ENCODE measurements around the gene CENPA.

CENPA gene

DNA sequence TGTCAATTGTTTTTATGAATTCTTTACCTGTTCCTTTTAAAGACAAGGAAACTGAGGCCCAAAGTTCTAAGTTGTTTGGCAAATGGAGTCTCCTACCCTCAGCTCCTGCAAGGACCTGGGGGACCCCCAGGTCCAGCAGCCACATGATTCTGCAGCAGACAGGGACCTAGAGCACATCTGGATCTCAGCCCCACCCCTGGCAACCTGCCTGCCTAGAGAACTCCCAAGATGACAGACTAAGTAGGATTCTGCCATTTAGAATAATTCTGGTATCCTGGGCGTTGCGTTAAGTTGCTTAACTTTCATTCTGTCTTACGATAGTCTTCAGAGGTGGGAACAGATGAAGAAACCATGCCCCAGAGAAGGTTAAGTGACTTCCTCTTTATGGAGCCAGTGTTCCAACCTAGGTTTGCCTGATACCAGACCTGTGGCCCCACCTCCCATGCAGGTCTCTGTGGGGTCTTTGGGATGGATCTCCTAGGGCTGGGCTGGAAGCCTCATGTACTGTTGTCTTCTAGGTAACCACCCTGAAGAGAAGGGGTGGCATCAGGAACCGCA lies 5.6 kb upstream of the CENPA start:
- Histone ChIP-seq H4K20me1 (ENCODE audit: insufficient read depth, low read length) (no peaks in the 10 kb centered on the region), H2AFZ (ENCODE audit: low read depth, low read length) (no peak overlapping the region), H3K27ac (ENCODE audit: low read length) (no peak overlapping the region), H3K4me1 (ENCODE audit: low read length) (peaks cover 5% of the 10 kb centered on the region; the same call in 1 of the 2 replicates), H3K36me3 (replicated peaks; ENCODE audit: low read depth, low read length) (peaks cover 18% of the 10 kb centered on the region), H3K79me2 (ENCODE audit: low read length) (no peaks in the 10 kb centered on the region), H3K27me3 (ENCODE audit: low read depth, low read length) (no peaks in the 10 kb centered on the region), H3K4me3 (ENCODE audit: low read length) (no peak overlapping the region), H3K4me2 (ENCODE audit: low read length) (no peak overlapping the region), H3K9ac (ENCODE audit: low read length) (no peak overlapping the region), H3K9me3 (ENCODE audit: insufficient read depth, low read length) (no peaks in the 10 kb centered on the region)
- no peak for TF ChIP-seq EZH2phosphoT487 (IDR thresholded peaks at IDR 0.05; ENCODE audit: low read depth)
- TF ChIP-seq, protein P1, sequence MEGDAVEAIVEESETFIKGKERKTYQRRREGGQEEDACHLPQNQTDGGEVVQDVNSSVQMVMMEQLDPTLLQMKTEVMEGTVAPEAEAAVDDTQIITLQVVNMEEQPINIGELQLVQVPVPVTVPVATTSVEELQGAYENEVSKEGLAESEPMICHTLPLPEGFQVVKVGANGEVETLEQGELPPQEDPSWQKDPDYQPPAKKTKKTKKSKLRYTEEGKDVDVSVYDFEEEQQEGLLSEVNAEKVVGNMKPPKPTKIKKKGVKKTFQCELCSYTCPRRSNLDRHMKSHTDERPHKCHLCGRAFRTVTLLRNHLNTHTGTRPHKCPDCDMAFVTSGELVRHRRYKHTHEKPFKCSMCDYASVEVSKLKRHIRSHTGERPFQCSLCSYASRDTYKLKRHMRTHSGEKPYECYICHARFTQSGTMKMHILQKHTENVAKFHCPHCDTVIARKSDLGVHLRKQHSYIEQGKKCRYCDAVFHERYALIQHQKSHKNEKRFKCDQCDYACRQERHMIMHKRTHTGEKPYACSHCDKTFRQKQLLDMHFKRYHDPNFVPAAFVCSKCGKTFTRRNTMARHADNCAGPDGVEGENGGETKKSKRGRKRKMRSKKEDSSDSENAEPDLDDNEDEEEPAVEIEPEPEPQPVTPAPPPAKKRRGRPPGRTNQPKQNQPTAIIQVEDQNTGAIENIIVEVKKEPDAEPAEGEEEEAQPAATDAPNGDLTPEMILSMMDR (IDR thresholded peaks at IDR 0.05; ENCODE audit: low read depth, low read length) = no peak

DNA sequence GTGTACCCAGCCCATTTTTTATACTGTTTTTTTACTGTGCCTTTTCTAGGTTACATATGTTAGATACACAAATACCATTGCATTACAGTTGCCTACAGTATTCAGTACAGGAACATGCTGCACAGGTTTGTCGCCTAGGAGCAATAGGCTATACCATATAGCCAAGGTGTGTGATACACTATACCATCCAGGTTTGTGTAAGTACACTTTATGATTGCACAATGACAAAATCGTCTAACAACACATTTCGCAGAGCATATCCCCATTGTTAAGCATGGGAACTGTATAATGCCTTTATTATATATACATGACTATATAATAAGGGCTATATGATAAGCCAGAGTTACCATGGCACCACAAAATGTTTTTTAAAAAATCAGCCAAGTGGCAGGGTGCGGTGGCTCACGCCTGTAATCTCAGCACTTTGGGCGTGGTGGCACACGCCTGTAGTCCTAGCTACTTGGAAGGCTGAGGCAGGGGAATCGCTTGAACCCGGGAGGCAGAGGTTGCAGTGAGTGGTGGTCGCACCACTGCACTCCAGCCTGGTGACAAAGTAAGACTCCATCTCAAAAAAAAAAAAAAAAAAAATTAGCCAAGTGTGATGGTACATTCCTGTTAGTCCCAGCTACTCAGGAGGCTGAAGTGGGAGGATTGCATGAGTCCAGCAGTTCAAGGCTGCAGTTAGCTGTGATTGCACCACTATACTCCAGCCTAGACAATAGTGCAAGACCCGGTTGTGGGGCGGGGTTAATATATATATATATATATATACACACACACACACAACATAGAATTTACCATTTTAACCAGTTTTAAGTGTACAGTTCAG lies 2.8 kb upstream of the CENPA start:
- H3K4me2 ChIP-seq (ENCODE audit: low read length) = no peak overlapping the region
- no peaks in the 10 kb centered on the region for H3K27me3 ChIP-seq (ENCODE audit: low read depth, low read length)
- TF ChIP-seq, protein P1 (IDR thresholded peaks at IDR 0.05; ENCODE audit: low read depth, low read length) = no peak
- TF ChIP-seq EZH2phosphoT487 (IDR thresholded peaks at IDR 0.05; ENCODE audit: low read depth) = no peak
- H3K4me3 ChIP-seq (ENCODE audit: low read length) = no peak overlapping the region
- H2AFZ ChIP-seq (ENCODE audit: low read depth, low read length) = no peak overlapping the region
- no peak overlapping the region for H3K27ac ChIP-seq (ENCODE audit: low read length)
- H4K20me1 ChIP-seq (ENCODE audit: insufficient read depth, low read length) = peaks cover 7% of the 10 kb centered on the region
- peaks cover 12% of the 10 kb centered on the region for H3K4me1 ChIP-seq (ENCODE audit: low read length)
- peaks cover 22% of the 10 kb centered on the region for H3K79me2 ChIP-seq (ENCODE audit: low read length)
- H3K36me3 ChIP-seq (replicated peaks; ENCODE audit: low read depth, low read length) = peaks cover 16% of the 10 kb centered on the region
- no peak overlapping the region for H3K9ac ChIP-seq (ENCODE audit: low read length)
- H3K9me3 ChIP-seq (ENCODE audit: insufficient read depth, low read length) = no peaks in the 10 kb centered on the region

DNA sequence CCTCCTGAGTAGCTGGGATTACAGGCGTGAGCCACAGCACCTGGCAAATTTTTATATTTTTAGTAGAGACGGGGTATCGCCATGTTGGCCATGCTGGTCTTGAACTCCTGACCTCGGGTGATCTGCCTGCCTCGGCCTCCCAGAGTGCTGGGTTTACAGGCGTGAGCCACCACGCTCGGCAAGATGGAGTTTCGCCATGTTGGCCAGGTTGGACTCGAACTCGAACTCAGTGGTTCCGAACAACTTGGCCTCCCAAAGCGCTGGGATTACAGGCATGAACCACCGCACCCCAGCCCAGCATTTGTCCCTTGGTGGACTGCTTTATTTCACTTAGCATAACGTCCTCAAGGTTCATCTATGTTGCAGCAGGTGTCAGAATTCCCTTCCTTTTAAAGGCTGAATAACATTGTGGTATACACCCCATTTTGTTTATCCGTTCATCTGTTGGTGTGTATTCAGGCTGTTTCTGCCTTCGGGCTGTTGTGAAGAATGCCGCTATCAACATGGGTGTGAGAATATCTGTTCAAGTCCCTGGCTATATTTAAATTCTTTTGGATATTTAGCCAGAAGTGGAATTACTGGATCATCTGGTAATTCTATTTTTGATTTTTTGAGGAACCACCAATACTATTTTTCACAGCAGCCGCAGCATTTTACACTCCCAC lies 1.2 kb upstream of the CENPA start:
- Histone ChIP-seq H3K4me2 (ENCODE audit: low read length) (peak overlapping the region; percentile 87), H3K4me3 (ENCODE audit: low read length) (peak overlapping the region; percentile 81), H3K79me2 (ENCODE audit: low read length) (peaks cover 38% of the 10 kb centered on the region), H2AFZ (ENCODE audit: low read depth, low read length) (0 out of 2 replicates have a peak overlapping the region, but pooled peaks have one; percentile 91), H3K9ac (ENCODE audit: low read length) (peak overlapping the region; percentile 64), H3K4me1 (ENCODE audit: low read length) (peaks cover 13% of the 10 kb centered on the region), H3K36me3 (replicated peaks; ENCODE audit: low read depth, low read length) (peaks cover 26% of the 10 kb centered on the region), H3K27ac (ENCODE audit: low read length) (no peak overlapping the region), H3K27me3 (ENCODE audit: low read depth, low read length) (no peaks in the 10 kb centered on the region), H3K9me3 (ENCODE audit: insufficient read depth, low read length) (no peaks in the 10 kb centered on the region), H4K20me1 (ENCODE audit: insufficient read depth, low read length) (peaks cover 14% of the 10 kb centered on the region)
- TF ChIP-seq EZH2phosphoT487 (IDR thresholded peaks at IDR 0.05; ENCODE audit: low read depth) = no peak

DNA sequence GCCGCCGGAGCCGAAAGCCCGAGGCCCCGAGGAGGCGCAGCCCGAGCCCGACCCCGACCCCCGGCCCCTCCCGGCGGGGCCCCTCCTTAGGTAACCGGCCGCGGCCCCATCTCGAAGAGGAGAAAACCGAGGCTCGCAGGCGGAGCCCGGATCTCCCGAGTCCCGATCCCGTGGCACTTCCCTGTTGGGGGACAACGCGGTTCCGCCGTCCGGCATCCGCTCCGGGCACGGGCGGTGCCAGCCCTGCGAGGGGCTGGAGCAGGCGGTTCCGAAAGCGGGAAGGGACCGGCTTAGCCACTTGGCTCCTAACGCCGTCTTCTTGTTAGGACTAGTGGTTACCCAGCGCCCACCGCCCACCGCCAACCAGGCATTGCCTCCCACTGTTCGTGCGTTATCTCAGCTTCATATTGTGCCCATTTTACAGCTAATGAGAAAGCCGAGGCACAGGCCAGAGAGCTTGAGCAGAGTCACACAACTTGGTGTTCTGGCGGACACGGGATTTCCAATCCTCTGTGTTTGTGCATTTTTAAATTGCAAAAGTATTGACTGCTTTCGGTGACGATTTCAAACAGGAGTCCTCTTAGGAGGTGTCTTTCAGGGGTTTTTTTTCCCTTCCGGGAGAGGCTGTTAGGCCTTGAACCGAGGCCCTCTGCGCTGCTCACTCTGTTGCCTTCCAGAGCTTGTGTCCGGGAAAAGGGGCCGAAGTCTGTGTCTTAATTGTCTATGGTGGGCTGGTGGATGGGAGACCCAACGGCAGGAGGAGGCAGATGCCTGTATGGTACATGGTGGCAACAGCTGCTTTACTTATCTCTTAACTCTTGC lies 562 bp downstream of the CENPA start:
- H3K27me3 ChIP-seq (ENCODE audit: low read depth, low read length) = no peaks in the 10 kb centered on the region
- peaks cover 34% of the 10 kb centered on the region for H3K36me3 ChIP-seq (replicated peaks; ENCODE audit: low read depth, low read length)
- H3K9ac ChIP-seq (ENCODE audit: low read length) = peak overlapping the region; percentile 95
- H3K4me3 ChIP-seq (ENCODE audit: low read length) = peak overlapping the region; percentile 99
- TF ChIP-seq EZH2phosphoT487 (IDR thresholded peaks at IDR 0.05; ENCODE audit: low read depth) = no peak
- TF ChIP-seq, protein P1 (IDR thresholded peaks at IDR 0.05; ENCODE audit: low read depth, low read length) = no peak
- peak overlapping the region; percentile 71 for H3K4me2 ChIP-seq (ENCODE audit: low read length)
- peak overlapping the region; percentile 77; the same call in 1 of the 2 replicates for H2AFZ ChIP-seq (ENCODE audit: low read depth, low read length)
- H3K9me3 ChIP-seq (ENCODE audit: insufficient read depth, low read length) = 0 out of 2 replicates have a peak, but pooled peaks cover 4% of the 10 kb centered on the region
- H4K20me1 ChIP-seq (ENCODE audit: insufficient read depth, low read length) = peaks cover 17% of the 10 kb centered on the region
- H3K79me2 ChIP-seq (ENCODE audit: low read length) = peaks cover 55% of the 10 kb centered on the region
- H3K27ac ChIP-seq (ENCODE audit: low read length) = peak overlapping the region; percentile 65
- peaks cover 13% of the 10 kb centered on the region for H3K4me1 ChIP-seq (ENCODE audit: low read length)

Data from OCI-LY3 (cell line).